HG02970 (cell line): ENCODE data around the gene PSMD1.
"Not testable (repeated sequence)": the region's sequence is repeated elsewhere in the genome, so short reads cannot be mapped to it uniquely, and the experiment has no call there.

ENCODE experiments used
- ATAC-seq: cut with Tn5 transposase; IDR thresholded peaks from one replicate; pipeline ENCODE4 v1.9.1; 2021; ENCODE audit warnings: mild to moderate bottlenecking, moderate library complexity, moderate number of reproducible peaks; ENCODE audit not compliant: unreplicated experiment, low FRiP score

The PSMD1 gene

DNA sequence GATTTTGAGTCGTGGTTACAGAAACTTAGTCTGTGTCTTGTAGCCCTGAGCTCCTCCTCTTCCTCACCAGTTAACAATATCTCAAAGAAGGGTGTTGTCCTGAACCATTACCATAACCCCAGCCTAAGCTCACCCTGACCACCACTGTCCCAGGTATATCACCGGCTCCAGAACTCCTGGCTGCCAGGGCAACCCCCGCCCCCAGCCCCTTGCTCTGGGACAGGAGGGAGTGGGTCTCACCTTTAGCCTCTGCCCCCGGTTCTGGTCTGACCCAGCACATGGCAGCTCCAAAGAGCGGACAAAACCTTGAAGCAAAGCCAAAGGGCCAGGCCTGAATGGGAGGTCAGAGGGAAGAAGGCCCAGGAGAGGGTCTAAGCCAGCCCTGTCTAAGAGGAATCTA, 5.6 kb upstream of the PSMD1 start:
- no peak for ATAC-seq

- ATAC-seq, result peak; percentile 48
Measured at GRCh38 chr2:231052494-231053451, 3.9 kb upstream of the PSMD1 start.

DNA sequence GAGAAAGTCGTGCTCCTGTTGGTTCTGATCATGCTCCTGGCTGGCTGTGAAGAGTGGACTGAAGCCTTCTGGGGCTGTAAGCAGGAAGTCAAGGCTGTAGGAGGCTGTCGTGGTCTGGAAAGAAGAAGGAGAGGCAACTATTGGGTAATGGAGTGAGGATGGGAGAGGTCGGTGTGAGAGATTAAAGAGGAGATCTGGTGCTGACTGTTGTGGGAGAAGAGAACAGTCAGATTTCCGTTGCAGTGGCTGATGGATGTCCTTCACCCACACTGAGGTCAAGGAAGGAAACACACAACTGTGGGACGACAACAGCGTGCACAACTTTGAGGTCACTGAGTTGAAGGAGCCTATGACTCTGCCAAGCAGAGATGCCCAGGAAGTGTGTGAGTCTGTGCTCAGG, 2.8 kb upstream of the PSMD1 start:
- no peak for ATAC-seq

DNA sequence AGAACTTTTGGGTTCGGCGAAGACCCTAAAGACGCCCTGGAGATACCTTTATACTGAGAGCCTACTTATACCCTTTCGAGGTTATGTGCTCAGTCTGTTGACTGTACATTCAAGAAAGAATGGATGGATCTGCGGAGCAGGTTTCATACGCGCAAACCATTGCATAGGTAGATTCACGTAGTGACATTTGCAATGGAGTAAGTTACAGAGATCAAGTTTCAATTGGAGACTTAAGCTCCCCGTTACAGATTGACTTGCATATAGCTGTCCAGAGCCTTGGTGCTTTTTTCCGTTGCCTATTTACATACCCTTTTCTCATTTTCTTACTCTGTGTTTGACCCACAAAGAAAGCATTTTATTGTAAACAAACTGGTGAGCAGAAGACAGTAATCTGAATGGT, 923 bp downstream of the PSMD1 start:
- no peak for ATAC-seq

DNA sequence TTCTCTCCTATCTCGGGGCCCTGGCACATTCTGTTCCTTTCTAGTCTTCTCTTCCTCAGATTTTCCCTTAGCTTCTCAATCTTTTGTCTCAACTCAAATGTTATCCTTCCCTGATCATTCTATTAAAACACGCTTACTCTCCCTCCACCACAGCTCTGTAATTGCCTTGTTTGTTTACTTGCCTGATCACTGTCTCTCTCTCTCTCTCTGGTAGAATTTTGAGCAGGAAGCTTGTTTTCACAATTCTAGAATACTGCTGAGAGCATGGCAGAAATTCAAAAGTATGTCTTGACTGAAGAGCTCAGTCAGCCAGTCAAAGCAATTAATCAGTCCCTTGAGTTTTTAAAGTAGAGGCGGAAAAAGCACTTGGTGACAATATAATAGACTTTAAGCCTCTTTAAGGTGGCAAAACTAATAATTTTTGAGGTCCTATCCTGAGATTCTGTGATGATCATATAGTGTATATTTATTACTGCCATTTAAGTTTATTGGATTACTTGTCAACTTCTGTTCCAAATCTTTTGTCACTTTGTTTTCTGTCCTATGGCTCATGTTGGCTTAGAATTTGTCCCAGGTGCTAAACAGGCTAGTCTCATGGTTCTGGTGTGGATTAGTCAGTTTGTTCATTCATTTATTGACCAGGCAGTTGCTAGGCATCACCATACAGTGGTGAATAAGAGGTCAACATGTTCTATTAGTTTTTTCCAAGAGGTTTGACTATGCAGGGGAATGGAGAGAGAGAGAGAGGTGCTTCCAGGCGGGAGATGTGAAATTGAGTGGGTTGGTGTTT, 2.3 kb downstream of the PSMD1 start:
- no peak for ATAC-seq

DNA sequence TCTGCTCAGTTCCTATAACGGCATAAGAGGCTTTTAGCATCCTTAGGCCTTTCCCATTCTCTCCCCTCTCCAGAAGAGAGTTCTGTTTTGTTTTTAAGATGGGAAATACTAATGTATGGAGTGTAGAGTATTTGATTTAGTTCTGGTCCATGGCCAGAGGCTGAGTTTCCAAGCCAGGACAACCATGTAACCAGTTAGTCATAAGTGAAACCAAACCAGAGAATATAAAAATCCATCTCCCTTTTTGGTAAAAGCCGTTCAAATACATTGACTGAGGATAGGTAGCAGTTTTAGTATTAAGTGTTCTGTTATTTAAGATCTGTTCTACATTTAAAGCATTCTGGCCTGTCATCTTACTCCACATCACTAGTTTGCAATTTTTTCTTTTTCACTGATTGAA, 3.1 kb downstream of the PSMD1 start:
- ATAC-seq, result no peak

- no peak for ATAC-seq
Measured at GRCh38 chr2:231062776-231063175, 6.1 kb downstream of the PSMD1 start.

DNA sequence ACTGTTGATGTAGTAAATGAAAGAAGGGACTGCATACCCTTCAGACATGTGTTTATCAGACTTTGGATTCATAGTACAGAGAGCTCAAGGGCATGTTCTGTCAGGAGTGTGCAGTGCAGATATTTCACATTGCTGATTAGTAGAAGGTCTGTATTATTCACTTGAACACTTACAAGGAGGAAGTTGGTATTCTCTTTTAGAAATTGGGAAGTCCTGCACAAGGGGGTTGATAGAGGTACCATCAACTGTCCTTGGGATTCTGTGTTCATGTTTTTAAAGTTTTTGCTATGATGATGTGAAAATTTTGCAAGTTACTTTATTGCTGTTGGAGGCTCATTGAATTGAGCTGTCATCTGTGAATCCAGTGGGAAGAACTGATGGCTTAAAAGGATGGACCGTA, 6.7 kb downstream of the PSMD1 start:
- ATAC-seq, result no peak

DNA sequence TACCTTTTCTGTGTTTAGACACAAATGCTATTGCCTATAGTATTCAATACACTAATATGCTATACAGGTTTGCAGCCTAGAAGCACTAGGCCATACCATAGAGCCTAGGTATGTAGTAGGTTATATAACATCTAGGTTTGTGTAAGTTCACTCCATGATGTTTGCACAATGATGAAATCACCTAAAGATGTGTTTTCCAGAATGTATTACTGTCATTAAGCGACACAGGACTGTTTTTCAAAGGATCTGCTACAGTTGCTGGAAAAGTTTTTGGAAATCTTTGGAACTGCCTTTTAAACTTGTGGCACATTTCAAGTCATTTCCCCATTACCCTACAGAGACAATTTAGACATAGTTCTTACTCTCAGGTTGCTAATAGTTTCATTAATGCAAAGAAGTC, 9.3 kb downstream of the PSMD1 start:
- no peak for ATAC-seq

GRCh38 chr2:231067531-231067930, 10.9 kb downstream of the PSMD1 start:
- ATAC-seq, result not testable (repeated sequence)

DNA sequence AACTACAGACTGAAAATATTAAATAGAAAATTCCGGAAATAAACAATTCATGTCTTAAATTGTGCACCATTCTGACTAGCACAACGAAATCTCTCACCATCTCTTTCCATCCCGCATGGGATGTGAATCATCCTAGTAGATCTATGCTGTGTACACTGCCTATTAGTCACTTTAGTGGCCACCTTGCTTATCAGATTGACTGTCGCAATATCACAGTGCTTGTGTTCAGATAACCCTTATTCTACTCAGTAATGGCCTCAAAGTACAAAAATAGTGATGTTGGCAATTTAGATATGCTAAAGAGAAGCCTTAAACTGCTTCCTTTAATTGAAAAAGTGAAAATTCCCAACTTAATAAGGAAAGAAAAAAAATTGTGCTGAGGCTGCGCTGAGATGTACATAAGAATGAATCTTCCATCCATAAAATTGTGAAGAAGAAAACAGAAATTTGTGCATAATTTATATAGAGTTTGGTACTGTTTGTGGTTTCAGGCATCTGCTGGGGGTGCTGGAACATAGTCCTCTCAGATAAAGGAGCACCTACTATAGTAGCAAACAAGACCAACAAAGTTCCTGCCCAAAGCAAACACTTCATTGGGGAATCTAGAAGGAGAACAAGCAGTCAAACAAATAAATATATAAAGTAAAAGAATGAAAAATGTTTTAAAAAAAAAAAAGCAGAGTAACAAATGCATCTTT, 12.0 kb downstream of the PSMD1 start:
- ATAC-seq, result no peak

GRCh38 chr2:231069379-231070054, 12.8 kb downstream of the PSMD1 start:
- no peak for ATAC-seq

GRCh38 chr2:231084565-231084964, 27.9 kb downstream of the PSMD1 start:
- ATAC-seq, result no peak

DNA sequence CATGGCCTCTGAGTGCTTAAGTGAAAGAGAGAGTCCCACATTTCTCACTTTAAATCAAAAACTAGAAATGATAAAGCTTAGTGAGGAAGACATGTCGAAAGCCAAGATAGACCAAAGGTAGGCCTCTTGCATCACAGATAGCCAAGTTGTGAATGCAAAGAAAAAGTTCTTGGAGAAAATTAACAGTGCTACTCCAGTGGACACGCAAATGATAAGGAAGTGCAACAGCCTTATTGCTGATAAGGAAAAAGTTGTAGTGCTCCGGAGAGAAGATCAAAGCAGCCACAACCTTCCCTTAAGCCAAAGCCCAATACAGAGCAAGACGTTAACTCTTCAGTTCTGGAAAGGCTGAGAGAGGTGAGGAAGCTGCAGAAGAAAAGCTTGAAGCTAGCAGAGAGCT, 32.1 kb downstream of the PSMD1 start:
- ATAC-seq, result no peak

GRCh38 chr2:231093933-231094332, 37.3 kb downstream of the PSMD1 start:
- ATAC-seq, result no peak

DNA sequence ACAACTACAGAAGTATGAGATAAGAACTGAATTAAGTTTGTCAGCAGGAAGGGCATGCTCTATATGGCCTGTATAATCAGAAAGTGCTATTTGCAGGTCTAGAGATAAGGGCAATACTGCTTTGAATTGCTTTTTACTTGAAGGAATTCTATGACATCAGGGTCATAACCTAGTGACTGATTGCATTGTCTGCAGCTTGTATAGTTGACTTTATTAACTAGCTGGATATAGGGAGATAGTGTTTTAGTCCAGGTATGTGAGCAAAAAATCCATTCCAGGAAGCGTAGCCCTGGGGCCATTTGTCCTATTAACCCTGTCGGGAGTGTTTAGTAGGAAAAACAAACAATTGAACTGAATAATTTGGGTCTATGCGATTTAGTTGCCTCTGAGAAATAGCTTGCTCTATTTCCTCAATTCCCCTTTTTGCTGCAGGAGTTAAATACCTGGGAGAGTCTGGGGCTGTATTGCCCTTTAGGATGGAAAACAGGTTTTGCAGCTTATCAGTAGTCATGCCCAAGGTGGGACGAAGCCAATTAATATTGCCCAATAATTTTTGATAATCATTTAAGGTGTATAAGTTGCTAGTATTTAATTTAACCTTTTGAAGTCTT, 38.2 kb downstream of the PSMD1 start:
- no peak for ATAC-seq

DNA sequence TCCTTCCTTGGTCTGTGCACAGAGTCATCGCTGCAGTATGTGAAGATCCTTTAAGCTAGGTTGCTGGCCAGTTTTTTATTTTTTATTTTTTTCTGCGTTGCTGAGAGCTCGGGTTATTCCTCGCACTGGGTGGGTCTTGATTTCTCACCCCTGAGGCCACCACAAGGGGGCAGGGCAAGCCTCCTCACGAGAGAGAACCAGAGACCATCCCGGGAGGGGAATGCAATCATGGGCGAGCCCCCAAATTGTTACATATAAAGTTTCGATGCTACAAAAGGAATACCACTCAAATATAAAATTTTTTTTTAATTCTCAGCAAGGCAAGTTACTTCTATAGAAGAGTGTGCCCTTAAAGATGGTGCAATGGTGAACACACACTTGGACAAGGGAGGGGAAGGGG, 43.3 kb downstream of the PSMD1 start:
- no peak for ATAC-seq

- not testable (repeated sequence) for ATAC-seq
Measured at GRCh38 chr2:231100321-231100720, 43.7 kb downstream of the PSMD1 start.

DNA sequence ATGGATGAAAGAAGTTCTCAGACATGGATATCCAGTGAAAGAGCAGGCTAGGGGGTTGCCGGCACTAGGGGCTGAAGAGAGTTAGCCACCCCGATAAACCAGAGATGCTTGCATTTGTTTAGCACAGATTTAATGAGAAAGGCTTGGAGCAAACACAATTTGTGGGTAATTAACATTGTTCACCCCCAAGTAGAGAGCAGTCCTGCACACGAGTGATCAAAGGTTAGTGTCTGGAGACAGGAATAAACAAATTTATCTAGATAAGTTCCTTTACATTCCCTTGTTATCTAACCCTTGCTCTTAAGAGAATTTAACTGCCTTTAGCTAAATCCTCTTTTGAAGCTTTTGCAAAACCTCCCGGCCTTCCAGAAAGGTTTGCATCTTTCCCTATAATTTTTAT, 44.3 kb downstream of the PSMD1 start:
- no peak for ATAC-seq

- no peak for ATAC-seq
Measured at GRCh38 chr2:231102772-231103171, 46.1 kb downstream of the PSMD1 start.
